Esophagus squamous epithelium (tissue), 5 donors: ENCODE data around the gene MTHFSD. TPM values are rescaled to one million over a fixed set of nuclear protein-coding genes. Genes with fewer than 3 reads are reported as not detected.

Experiments used
- DNase-seq: peaks from one replicate; lab custom pipeline; 2025; lab: John Stamatoyannopoulos, UW
- H3K27ac ChIP-seq, 4 donors: fragments of 200-600 bp; sonication (generic); one replicate each; pipeline ENCODE4 v1.5.1; 2016 to 2019; ENCODE audit warnings: mild to moderate bottlenecking in 1 of 4
- H3K27me3 ChIP-seq, 4 donors: fragments of 200-600 bp; sonication (generic); 1 replicate in 3 of 4; 2 replicates in 1 of 4; pipeline versions ENCODE4 v1.5.1 to v1.6.0; 2017 to 2021; ENCODE audit warnings: antibody characterized with exemption in 1 of 4
- H3K36me3 ChIP-seq, 3 donors: fragments of 200-600 bp; sonication (generic); one replicate each; pipeline ENCODE4 v1.5.1; 2016 to 2019
- H3K4me1 ChIP-seq, 3 donors: fragments of 200-600 bp; sonication (generic); one replicate each; pipeline ENCODE4 v1.5.1; 2017 to 2019
- H3K4me3 ChIP-seq, 4 donors: fragments of 200-600 bp; sonication (generic); 1 replicate in 3 of 4; 2 replicates in 1 of 4; pipeline ENCODE4 v1.5.1; 2016 to 2019; ENCODE audit warnings: mild to moderate bottlenecking in 2 of 4, moderate library complexity in 1 of 4
- H3K9me3 ChIP-seq, 3 donors: fragments of 200-600 bp; sonication (generic); one replicate each; pipeline ENCODE4 v1.5.1; 2016 to 2019
- CTCF ChIP-seq, 6 experiments: fragments of 450-650 bp in 4 of 6; fragments of 200-600 bp in 2 of 6; sonication (generic) in 2 of 6; IDR thresholded peaks; one replicate each; pipeline ENCODE4 v1.5.1; 2016 to 2019; ENCODE audit warnings: antibody characterized with exemption in 6 of 6, mild to moderate bottlenecking in 4 of 6, moderate library complexity in 4 of 6
- POLR2A ChIP-seq, 4 donors: fragments of 450-650 bp; IDR thresholded peaks; one replicate each; pipeline ENCODE4 v1.6.1; 2017; ENCODE audit warnings: antibody characterized with exemption in 4 of 4, mild to moderate bottlenecking in 4 of 4, moderate library complexity in 3 of 4
- WGBS, 2 donors: methylation state at CpG; one replicate each; pipeline ENCODE4 v1.1.5; 2018; 5-methylcytosine and 5-hydroxymethylcytosine counted together
- intact Hi-C: fragments of 100-400 bp; cut with DNase I; formaldehyde crosslinking; loops from one replicate; pipeline ENCODE4 v1.15.0; 2022
- total RNA-seq, 4 donors: library from RNA; depleted of rRNA; stranded (reverse); fragments of >200 nt; gene quantifications; one replicate each; pipeline ENCODE4 v1.1.0, GENCODE V29; 2016
- donor health status: DM: yes; HTN: yes; CAD: no.

The MTHFSD gene
- total RNA-seq, 4 donors from 2014 or later = 10.7 to 17.7 (median 14.8) TPM

GRCh38 chr16:86538196-86538780 is 16.7 kb downstream of the MTHFSD start:
- no peaks in the 10 kb centered on the region for H3K9me3 ChIP-seq
- no peak overlapping the region for H3K27ac ChIP-seq
- H3K4me3 ChIP-seq = no peak overlapping the region
- no peaks in the 10 kb centered on the region for H3K27me3 ChIP-seq
- 86 to 100% methylated on average over 1 to 4 of the region's 17 CpGs for WGBS, 2 donors
- no peak for DNase-seq
- intact Hi-C loops = no loop called here
- H3K4me1 ChIP-seq = no peaks in the 10 kb centered on the region
- TF ChIP-seq CTCF (IDR thresholded peaks at IDR 0.05) = no peak
- no peak for TF ChIP-seq POLR2A (IDR thresholded peaks at IDR 0.05)
- peaks cover 9 to 95% (median 31%) of the 10 kb centered on the region in 3 donors for H3K36me3 ChIP-seq

GRCh38 chr16:86537486-86537885 is 17.5 kb downstream of the MTHFSD start:
- TF ChIP-seq POLR2A (IDR thresholded peaks at IDR 0.05) (no peak), CTCF (IDR thresholded peaks at IDR 0.05) (no peak)
- no peaks in the 10 kb centered on the region for H3K9me3 ChIP-seq
- H3K4me1 ChIP-seq = no peaks in the 10 kb centered on the region
- peaks cover 9 to 95% (median 31%) of the 10 kb centered on the region in 3 donors for H3K36me3 ChIP-seq
- no peak overlapping the region for H3K4me3 ChIP-seq
- H3K27me3 ChIP-seq = no peaks in the 10 kb centered on the region
- intact Hi-C loops = no loop called here
- no peak for DNase-seq
- no peak overlapping the region for H3K27ac ChIP-seq
- WGBS, 2 donors = 90 to 93% methylated on average over 2 to 3 of the region's 4 CpGs

GRCh38 chr16:86536621-86537020 is 18.4 kb downstream of the MTHFSD start:
- Histone ChIP-seq H3K36me3 (peaks cover 6 to 95% (median 30%) of the 10 kb centered on the region in 3 donors), H3K4me1 (peaks cover 0 to under 1% (median 0%) of the 10 kb centered on the region in 3 donors), H3K4me3 (no peak overlapping the region), H3K9me3 (no peaks in the 10 kb centered on the region), H3K27me3 (no peaks in the 10 kb centered on the region), H3K27ac (no peak overlapping the region)
- WGBS, 2 donors = 94 to 96% methylated on average over 17 of the region's 17 CpGs
- intact Hi-C loops = no loop called here
- TF ChIP-seq POLR2A (IDR thresholded peaks at IDR 0.05) = no peak
- TF ChIP-seq CTCF (IDR thresholded peaks at IDR 0.05) = no peak
- DNase-seq = no peak

GRCh38 chr16:86534779-86535615 is 20.0 kb downstream of the MTHFSD start:
- WGBS, 2 donors = 66 to 85% methylated on average over 12 to 17 of the region's 18 CpGs
- Histone ChIP-seq H3K9me3 (no peaks in the 10 kb centered on the region), H3K4me3 (no peak overlapping the region), H3K27me3 (no peaks in the 10 kb centered on the region), H3K36me3 (peaks cover 5 to 85% (median 16%) of the 10 kb centered on the region in 3 donors), H3K27ac (no peak overlapping the region), H3K4me1 (peaks cover 0 to 16% (median 0%) of the 10 kb centered on the region in 3 donors)
- no peak for TF ChIP-seq POLR2A (IDR thresholded peaks at IDR 0.05)
- TF ChIP-seq CTCF (IDR thresholded peaks at IDR 0.05) = no peak
- intact Hi-C loops = no loop called here
- no peak for DNase-seq

GRCh38 chr16:86533767-86534351 is 21.2 kb downstream of the MTHFSD start:
- TF ChIP-seq CTCF (IDR thresholded peaks at IDR 0.05) (no peak), POLR2A (IDR thresholded peaks at IDR 0.05) (no peak)
- Histone ChIP-seq H3K4me3 (no peak overlapping the region), H3K27me3 (no peaks in the 10 kb centered on the region), H3K27ac (no peak overlapping the region), H3K9me3 (no peaks in the 10 kb centered on the region), H3K4me1 (peaks cover 0 to 16% (median 0%) of the 10 kb centered on the region in 3 donors), H3K36me3 (peaks cover 1 to 73% (median 7%) of the 10 kb centered on the region in 3 donors)
- intact Hi-C loops = no loop called here
- DNase-seq = no peak
- WGBS, 2 donors = 80 to 82% methylated on average over 8 of the region's 8 CpGs
